ENCODE data around the gene CPD. TPM values are rescaled to one million over a fixed set of nuclear protein-coding genes. Genes with fewer than 3 reads are reported as not detected.
A peak's percentile ranks its signal among the peaks of the same experiment; 100 is the strongest.

CPD gene
- total and polyA plus RNA-seq, 2 of the 13 experiments (the other 11 are each of a cell fraction or from before 2014, with no cell fraction given), result 46.1 to 72.3 TPM

DNA sequence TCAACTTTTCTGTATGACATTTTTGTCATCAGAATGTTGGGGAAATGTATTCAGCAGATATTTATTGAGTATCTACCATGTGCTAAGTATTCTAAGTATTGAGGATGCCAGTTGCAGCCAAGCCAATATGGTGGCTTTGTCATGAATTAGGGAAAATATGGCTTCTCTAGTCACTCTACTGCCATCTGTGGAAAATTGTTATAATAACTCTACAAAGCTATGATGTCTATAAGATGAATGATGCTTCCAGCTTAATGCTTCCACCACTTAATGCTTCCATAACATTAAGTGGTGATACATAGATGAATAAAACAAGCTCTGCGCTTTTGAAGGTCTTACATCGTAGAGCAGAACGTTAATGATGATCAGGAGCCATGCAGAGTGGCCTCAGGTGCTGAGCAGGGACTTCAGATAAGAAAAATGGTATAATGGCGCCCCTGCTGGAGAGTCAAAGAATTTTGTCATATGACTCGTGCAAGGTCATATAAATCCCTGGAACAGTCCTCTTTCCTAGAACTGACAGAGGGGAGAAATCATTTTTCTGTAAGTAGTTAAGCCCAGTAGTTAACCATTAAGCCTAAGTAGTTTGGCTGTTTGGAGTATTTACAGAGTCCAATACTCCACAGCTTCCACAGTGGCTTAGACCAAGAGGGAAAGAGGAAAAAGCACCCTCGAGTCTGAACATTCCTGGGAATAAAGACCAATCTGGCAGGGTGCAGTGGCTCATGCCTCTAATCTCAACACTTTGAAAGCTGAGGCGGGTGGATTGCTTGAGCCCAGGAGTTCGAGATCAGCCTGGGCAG, 42.2 kb upstream of the CPD start (continued):
- TF ChIP-seq, protein P1, sequence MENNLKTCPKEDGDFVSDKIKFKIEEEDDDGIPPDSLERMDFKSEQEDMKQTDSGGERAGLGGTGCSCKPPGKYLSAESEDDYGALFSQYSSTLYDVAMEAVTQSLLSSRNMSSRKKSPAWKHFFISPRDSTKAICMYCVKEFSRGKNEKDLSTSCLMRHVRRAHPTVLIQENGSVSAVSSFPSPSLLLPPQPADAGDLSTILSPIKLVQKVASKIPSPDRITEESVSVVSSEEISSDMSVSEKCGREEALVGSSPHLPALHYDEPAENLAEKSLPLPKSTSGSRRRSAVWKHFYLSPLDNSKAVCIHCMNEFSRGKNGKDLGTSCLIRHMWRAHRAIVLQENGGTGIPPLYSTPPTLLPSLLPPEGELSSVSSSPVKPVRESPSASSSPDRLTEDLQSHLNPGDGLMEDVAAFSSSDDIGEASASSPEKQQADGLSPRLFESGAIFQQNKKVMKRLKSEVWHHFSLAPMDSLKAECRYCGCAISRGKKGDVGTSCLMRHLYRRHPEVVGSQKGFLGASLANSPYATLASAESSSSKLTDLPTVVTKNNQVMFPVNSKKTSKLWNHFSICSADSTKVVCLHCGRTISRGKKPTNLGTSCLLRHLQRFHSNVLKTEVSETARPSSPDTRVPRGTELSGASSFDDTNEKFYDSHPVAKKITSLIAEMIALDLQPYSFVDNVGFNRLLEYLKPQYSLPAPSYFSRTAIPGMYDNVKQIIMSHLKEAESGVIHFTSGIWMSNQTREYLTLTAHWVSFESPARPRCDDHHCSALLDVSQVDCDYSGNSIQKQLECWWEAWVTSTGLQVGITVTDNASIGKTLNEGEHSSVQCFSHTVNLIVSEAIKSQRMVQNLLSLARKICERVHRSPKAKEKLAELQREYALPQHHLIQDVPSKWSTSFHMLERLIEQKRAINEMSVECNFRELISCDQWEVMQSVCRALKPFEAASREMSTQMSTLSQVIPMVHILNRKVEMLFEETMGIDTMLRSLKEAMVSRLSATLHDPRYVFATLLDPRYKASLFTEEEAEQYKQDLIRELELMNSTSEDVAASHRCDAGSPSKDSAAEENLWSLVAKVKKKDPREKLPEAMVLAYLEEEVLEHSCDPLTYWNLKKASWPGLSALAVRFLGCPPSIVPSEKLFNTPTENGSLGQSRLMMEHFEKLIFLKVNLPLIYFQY (CRISPR knock-in tag; IDR thresholded peaks at IDR 0.05; ENCODE audit: borderline replicate concordance), result no peak
- TF ChIP-seq ZNF777 (CRISPR knock-in tag; IDR thresholded peaks at IDR 0.05), result no peak; the same call in 1 of the 2 replicates
- TF ChIP-seq SIN3A (IDR thresholded peaks at IDR 0.05; ENCODE audit: borderline replicate concordance, low read depth, low read length), result no peak

DNA sequence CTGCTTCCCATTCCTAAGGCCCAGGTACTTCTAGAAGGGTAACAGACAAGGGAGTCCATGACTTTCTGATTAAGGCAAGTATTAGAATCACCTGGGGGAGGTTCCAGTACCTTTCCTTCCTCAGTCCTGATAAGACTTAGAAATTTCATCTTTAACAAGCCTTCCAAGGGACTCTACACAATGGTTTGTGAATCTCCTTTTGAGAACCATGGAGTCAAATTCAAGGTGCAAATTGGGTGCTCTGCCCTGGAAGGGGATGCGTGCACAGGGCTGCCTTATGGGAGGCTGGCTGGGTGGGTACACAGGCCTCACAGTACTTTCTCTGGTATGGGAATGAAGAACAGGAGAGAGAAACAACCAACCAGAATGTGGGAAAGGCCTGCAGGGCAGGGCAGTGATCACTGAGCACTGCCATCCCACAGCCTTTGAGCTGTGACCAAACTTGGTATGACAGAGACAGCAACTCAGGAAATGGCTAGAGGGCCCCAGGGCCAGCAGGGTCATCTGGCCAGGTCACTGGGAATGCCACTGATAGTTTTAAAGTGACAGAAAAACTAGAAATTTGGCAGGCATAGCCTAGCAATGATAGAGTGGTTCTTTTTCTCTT, 41.2 kb upstream of the CPD start:
- no peaks in the 10 kb centered on the region for H3K9me3 ChIP-seq (ENCODE audit: low read length)
- H3K9ac ChIP-seq (ENCODE audit: insufficient read depth, low read depth, low read length), result peak overlapping the region; percentile 76
- intact Hi-C loops (cut with micrococcal nuclease; ENCODE audit: unreplicated experiment), result loop anchor here (2.0 to 5.0 kb wide), 2 partner anchors 60 to 233 kb away; no protein-coding TSS in a partner anchor
- peak overlapping the region; percentile 94 for H3K27ac ChIP-seq (ENCODE audit: extremely low read length, insufficient read depth, low read length)
- H4K20me1 ChIP-seq (ENCODE audit: insufficient read depth, low read length), result no peaks in the 10 kb centered on the region
- ChIA-PET POLR2A (interaction anchor here (0.6 to 4.3 kb wide), 16 partner anchors 8 to 233 kb away, joined by 3 to 22 read pairs (median 6); partner anchors contain the start of genes BLMH and GOSR1), CTCF (ENCODE audit: low intra/inter-chr PET ratio, low total read pairs) (interaction anchor here (0.7 to 2.2 kb wide), 3 partner anchors 38 to 233 kb away, joined by 3 to 15 read pairs (median 15); no protein-coding TSS in a partner anchor)
- H3K4me3 ChIP-seq (replicated peaks in 1 of 3; ENCODE audit: insufficient read depth in 1 of 3, low read depth in 2 of 3, low read length in 3 of 3), result peak overlapping the region; percentile 44 to 63 (median 53)
- peak overlapping the region; percentile 82 for H3K4me2 ChIP-seq (ENCODE audit: low read depth, low read length)
- no peaks in the 10 kb centered on the region for H3K79me2 ChIP-seq (ENCODE audit: insufficient read depth, low read length)
- FAIRE-seq (peak; percentile 93), ATAC-seq (peak; percentile 86), DNase-seq (ENCODE audit: low spot score) (peak; percentile 90)
- BruUV-seq (replicated peaks), result TSS peak; percentile 98
- H2AFZ ChIP-seq (ENCODE audit: low read length), result no peak overlapping the region
- H3K36me3 ChIP-seq (replicated peaks in 1 of 2; ENCODE audit: control insufficient read depth in 1 of 2, insufficient read depth in 2 of 2, low read length in 2 of 2), result no peaks in the 10 kb centered on the region
- in situ Hi-C loops (cut with HindIII; ENCODE audit: extremely low pct_ligation_motif_present, low pct_unique_long_range_greater_than_20kb), result loop anchor here (5.0 kb wide), 1 partner anchor 45 kb away; the partner anchor contains the start of gene BLMH
- 0% methylated on average over 1 of the region's 1 CpG for whole genome bisulfite sequencing (ENCODE audit: low lambda C conversion rate)
- H3K4me1 ChIP-seq (ENCODE audit: insufficient read depth, low read length), result peaks cover 85% of the 10 kb centered on the region
- H3K27me3 ChIP-seq (ENCODE audit: control insufficient read depth in 1 of 2, insufficient read depth in 2 of 2, low read length in 2 of 2), result no peaks in the 10 kb centered on the region
- TF ChIP-seq POGK (CRISPR knock-in tag; conservative IDR thresholded peaks at IDR 0.05) (0 out of 2 replicates have a peak, but pooled peaks have one; percentile 13), CHD4 (IDR thresholded peaks at IDR 0.05; ENCODE audit: borderline replicate concordance, low read length) (no peak), ZNF3 (CRISPR knock-in tag; IDR thresholded peaks at IDR 0.05) (no peak), MIXL1 (CRISPR knock-in tag; IDR thresholded peaks at IDR 0.05) (peak; percentile 56; the same call in 1 of the 2 replicates)
